H7 (cell line): ENCODE results near the gene DNAH2. TPM values are rescaled to one million over a fixed set of nuclear protein-coding genes. Genes with fewer than 3 reads are reported as not detected.

Source experiments
- DNase-seq: peaks from one replicate; pipeline ENCODE4 v3.0.0; 2012
- H3K27me3 ChIP-seq: 2 replicates; pipeline ENCODE4 v1.6.0; 2011; ENCODE audit warnings: mild to moderate bottlenecking, low read length; ENCODE audit not compliant: control insufficient read depth, insufficient read depth
- H3K36me3 ChIP-seq: replicated peaks from 2 replicates; pipeline ENCODE4 v1.5.1; 2011; ENCODE audit warnings: low read length; ENCODE audit not compliant: control insufficient read depth, insufficient read depth
- H3K4me3 ChIP-seq: 2 replicates; pipeline ENCODE4 v1.5.1; 2011; ENCODE audit warnings: low read depth, mild to moderate bottlenecking, control low read depth, low read length, moderate library complexity; ENCODE audit not compliant: insufficient read depth
- total RNA-seq: library from RNA; depleted of rRNA; stranded (reverse); fragments of >200 nt; shearing (Covaris generic); gene quantifications from 2 replicates; pipeline ENCODE4 v1.2.3, GENCODE V29; 2014

Gene DNAH2
- total RNA-seq, 1 experiment from 2014 or later, result 0.24 TPM

- Histone ChIP-seq H3K27me3 (peaks cover 10% of the 10 kb centered on the region), H3K4me3 (no peak overlapping the region), H3K36me3 (no peaks in the 10 kb centered on the region)
- DNase-seq, result peak; percentile 26
Observed at GRCh38 chr17:7822126-7822525, 104.6 kb downstream of the DNAH2 start.

- Histone ChIP-seq H3K4me3 (no peak overlapping the region), H3K36me3 (no peaks in the 10 kb centered on the region), H3K27me3 (peaks cover 10% of the 10 kb centered on the region)
- DNase-seq, result peak; percentile 85
Observed at GRCh38 chr17:7823581-7824001, 106.0 kb downstream of the DNAH2 start.

GRCh38 chr17:7824021-7824924 lies 106.7 kb downstream of the DNAH2 start:
- Histone ChIP-seq H3K27me3 (peaks cover 10% of the 10 kb centered on the region), H3K36me3 (no peaks in the 10 kb centered on the region), H3K4me3 (no peak overlapping the region)
- DNase-seq, result peak; percentile 24

GRCh38 chr17:7825206-7825990 lies 107.9 kb downstream of the DNAH2 start:
- peaks cover 13% of the 10 kb centered on the region for H3K27me3 ChIP-seq
- no peak for DNase-seq
- H3K4me3 ChIP-seq, result no peak overlapping the region
- H3K36me3 ChIP-seq, result no peaks in the 10 kb centered on the region

- H3K27me3 ChIP-seq, result peaks cover 33% of the 10 kb centered on the region
Observed at GRCh38 chr17:7830616-7831015, 113.1 kb downstream of the DNAH2 start.

GRCh38 chr17:7831233-7831632 lies 113.7 kb downstream of the DNAH2 start:
- Histone ChIP-seq H3K4me3 (no peak overlapping the region), H3K27me3 (peaks cover 33% of the 10 kb centered on the region), H3K36me3 (no peaks in the 10 kb centered on the region)
- no peak for DNase-seq

More at GRCh38 chr17:7830616-7831015, 113.1 kb downstream of the DNAH2 start:
- DNase-seq, result no peak
- Histone ChIP-seq H3K36me3 (no peaks in the 10 kb centered on the region), H3K4me3 (no peak overlapping the region)

- no peaks in the 10 kb centered on the region for H3K36me3 ChIP-seq
- no peak for DNase-seq
Observed at GRCh38 chr17:7832431-7832830, 114.9 kb downstream of the DNAH2 start.

GRCh38 chr17:7833011-7833794 lies 115.7 kb downstream of the DNAH2 start:
- no peaks in the 10 kb centered on the region for H3K36me3 ChIP-seq
- DNase-seq, result peak; percentile 39
- peaks cover 32% of the 10 kb centered on the region for H3K27me3 ChIP-seq
- peak overlapping the region; percentile 66; the same call in 1 of the 2 replicates for H3K4me3 ChIP-seq

More at GRCh38 chr17:7832431-7832830, 114.9 kb downstream of the DNAH2 start:
- H3K4me3 ChIP-seq, result no peak overlapping the region
- H3K27me3 ChIP-seq, result peaks cover 32% of the 10 kb centered on the region

GRCh38 chr17:7833795-7834541 lies 116.4 kb downstream of the DNAH2 start, which contains the start of gene KDM6B:
Gene KDM6B (plus strand): TSS chr17:7834217. CDS start chr17:7845555, 11,338 bp downstream.
- peak; percentile 95 for DNase-seq
- Histone ChIP-seq H3K27me3 (peaks cover 38% of the 10 kb centered on the region), H3K4me3 (peak within 1 kb of the TSS; percentile 66), H3K36me3 (no peaks in the 10 kb centered on the region)

GRCh38 chr17:7834542-7834956 lies 117.0 kb downstream of the DNAH2 start:
- DNase-seq, result peak; percentile 75
- H3K27me3 ChIP-seq, result peaks cover 44% of the 10 kb centered on the region
- no peaks in the 10 kb centered on the region for H3K36me3 ChIP-seq
- peak overlapping the region; percentile 66 for H3K4me3 ChIP-seq

GRCh38 chr17:7834957-7835813 lies 117.6 kb downstream of the DNAH2 start:
- peak overlapping the region; percentile 75 for H3K4me3 ChIP-seq
- DNase-seq, result peak; percentile 98
- H3K36me3 ChIP-seq, result no peaks in the 10 kb centered on the region
- peaks cover 49% of the 10 kb centered on the region for H3K27me3 ChIP-seq

- Histone ChIP-seq H3K27me3 (peaks cover 50% of the 10 kb centered on the region), H3K4me3 (peak overlapping the region; percentile 75), H3K36me3 (no peaks in the 10 kb centered on the region)
- peak; percentile 66 for DNase-seq
Observed at GRCh38 chr17:7835814-7836595, 118.5 kb downstream of the DNAH2 start.
